Progenitor cell of endocrine pancreas (in vitro differentiated cells): ENCODE data around the gene CDH26. TPM values are rescaled to one million over a fixed set of nuclear protein-coding genes. Genes with fewer than 3 reads are reported as not detected.

Source experiments
- DNase-seq: peaks from one replicate; pipeline ENCODE4 v3.0.0; 2021; ENCODE audit warnings: low spot score; ENCODE audit not compliant: unreplicated experiment
- H3K27ac Mint-ChIP-seq: 2 replicates; pipeline ENCODE4 v1.8.0; 2021; ENCODE audit warnings: mild to moderate bottlenecking, moderate library complexity, mixed read lengths
- H3K27me3 Mint-ChIP-seq: 2 replicates; pipeline ENCODE4 v1.8.0; 2021; ENCODE audit warnings: mixed read lengths
- H3K36me3 Mint-ChIP-seq: 2 replicates; pipeline ENCODE4 v1.8.0; 2022; ENCODE audit warnings: mixed read lengths; ENCODE audit not compliant: insufficient read depth
- H3K4me1 Mint-ChIP-seq: 2 replicates; pipeline ENCODE4 v1.8.0; 2021; ENCODE audit warnings: low read depth, mixed read lengths
- H3K4me3 Mint-ChIP-seq: 2 replicates; pipeline ENCODE4 v1.8.0; 2021; ENCODE audit warnings: low read depth, mild to moderate bottlenecking, moderate library complexity, mixed read lengths
- H3K9me3 Mint-ChIP-seq: 2 replicates; pipeline ENCODE4 v1.8.0; 2021; ENCODE audit warnings: low read depth, mixed read lengths
- total RNA-seq: library from RNA; stranded (reverse); gene quantifications from 2 replicates; pipeline ENCODE4 v1.2.1, GENCODE V29; 2021
- TF ChIP-seq, protein P1 (sequence below): fragments of 200-600 bp; sonication (generic); IDR thresholded peaks from one replicate; pipeline ENCODE4 v1.5.0; 2021; ENCODE audit warnings: antibody characterized with exemption, mild to moderate bottlenecking; ENCODE audit not compliant: unreplicated experiment

The CDH26 gene
- total RNA-seq, 1 donor from 2014 or later = 17.1 TPM

DNA sequence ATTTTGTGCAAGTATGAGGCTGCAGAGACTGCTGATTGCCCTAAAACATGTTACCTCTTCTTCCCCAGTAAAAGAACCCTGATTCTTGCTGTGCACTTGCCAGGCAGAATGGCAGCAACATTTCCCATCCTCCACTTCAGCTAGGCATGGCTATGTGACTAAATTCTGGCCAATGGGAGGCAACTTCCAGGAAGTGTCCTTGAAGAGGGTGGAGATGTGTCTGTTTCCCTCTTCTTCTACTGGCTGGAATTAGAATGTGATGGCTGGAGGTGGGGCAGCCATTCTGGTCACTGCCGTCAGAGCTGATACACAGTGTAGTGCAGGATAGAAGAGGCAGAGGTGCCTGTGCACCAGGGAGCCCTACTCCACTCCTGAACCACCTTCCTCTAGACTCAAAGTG lies 64.6 kb downstream of the CDH26 start:
- Mint-ChIP-seq H3K27me3 (peaks cover 3% of the 10 kb centered on the region), H3K4me3 (no peak overlapping the region), H3K9me3 (no peaks in the 10 kb centered on the region), H3K4me1 (no peaks in the 10 kb centered on the region), H3K27ac (no peak overlapping the region), H3K36me3 (peaks cover 1% of the 10 kb centered on the region)
- TF ChIP-seq, protein P1, sequence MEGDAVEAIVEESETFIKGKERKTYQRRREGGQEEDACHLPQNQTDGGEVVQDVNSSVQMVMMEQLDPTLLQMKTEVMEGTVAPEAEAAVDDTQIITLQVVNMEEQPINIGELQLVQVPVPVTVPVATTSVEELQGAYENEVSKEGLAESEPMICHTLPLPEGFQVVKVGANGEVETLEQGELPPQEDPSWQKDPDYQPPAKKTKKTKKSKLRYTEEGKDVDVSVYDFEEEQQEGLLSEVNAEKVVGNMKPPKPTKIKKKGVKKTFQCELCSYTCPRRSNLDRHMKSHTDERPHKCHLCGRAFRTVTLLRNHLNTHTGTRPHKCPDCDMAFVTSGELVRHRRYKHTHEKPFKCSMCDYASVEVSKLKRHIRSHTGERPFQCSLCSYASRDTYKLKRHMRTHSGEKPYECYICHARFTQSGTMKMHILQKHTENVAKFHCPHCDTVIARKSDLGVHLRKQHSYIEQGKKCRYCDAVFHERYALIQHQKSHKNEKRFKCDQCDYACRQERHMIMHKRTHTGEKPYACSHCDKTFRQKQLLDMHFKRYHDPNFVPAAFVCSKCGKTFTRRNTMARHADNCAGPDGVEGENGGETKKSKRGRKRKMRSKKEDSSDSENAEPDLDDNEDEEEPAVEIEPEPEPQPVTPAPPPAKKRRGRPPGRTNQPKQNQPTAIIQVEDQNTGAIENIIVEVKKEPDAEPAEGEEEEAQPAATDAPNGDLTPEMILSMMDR = no peak
- DNase-seq = no peak

DNA sequence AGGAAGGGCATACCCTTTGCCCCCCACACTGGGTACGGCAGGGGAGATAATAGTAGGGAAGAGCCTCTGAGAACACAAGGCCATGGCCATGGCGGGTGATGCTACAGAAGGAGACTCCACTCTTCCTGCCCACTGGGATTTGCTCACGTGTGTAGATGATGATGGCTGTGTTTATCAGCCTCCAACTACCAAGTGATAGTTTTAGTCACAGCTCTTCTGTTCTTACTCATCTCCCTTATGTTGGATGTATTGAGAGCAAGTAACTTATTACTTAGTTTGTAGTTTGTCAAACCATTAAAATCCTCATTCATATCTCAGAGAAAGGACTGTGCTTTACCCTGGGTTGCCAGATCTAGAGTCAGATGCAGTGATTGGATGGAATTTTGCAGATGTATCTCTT lies 66.0 kb downstream of the CDH26 start:
- TF ChIP-seq, protein P1 = no peak
- no peaks in the 10 kb centered on the region for H3K4me1 Mint-ChIP-seq
- no peak overlapping the region for H3K27ac Mint-ChIP-seq
- no peak overlapping the region for H3K4me3 Mint-ChIP-seq
- H3K9me3 Mint-ChIP-seq = no peaks in the 10 kb centered on the region
- H3K27me3 Mint-ChIP-seq = peaks cover 7% of the 10 kb centered on the region
- peaks cover 1% of the 10 kb centered on the region for H3K36me3 Mint-ChIP-seq
- DNase-seq = no peak

DNA sequence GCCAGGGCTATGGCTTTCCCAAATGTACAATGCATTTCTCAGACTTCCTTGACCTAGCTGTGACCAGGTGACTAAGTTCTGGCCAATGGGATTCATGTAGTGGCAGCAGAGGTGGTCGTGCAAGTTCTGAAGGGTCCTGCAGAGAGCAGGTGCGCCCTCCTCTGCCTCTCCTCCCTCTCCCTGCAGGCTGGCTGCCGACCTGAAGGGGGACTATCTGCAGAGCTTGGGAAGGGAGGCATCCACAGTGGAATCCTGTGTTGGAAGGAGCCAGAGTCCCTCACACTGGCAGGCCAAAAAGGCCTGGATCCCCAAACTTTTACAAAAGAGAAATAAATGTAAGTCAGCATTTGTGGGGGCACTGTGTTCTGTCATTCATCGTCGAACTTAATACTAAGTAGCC lies 66.6 kb downstream of the CDH26 start:
- no peak for DNase-seq
- TF ChIP-seq, protein P1 = no peak
- no peaks in the 10 kb centered on the region for H3K4me1 Mint-ChIP-seq
- H3K4me3 Mint-ChIP-seq = no peak overlapping the region
- peaks cover 1% of the 10 kb centered on the region for H3K36me3 Mint-ChIP-seq
- no peaks in the 10 kb centered on the region for H3K9me3 Mint-ChIP-seq
- H3K27ac Mint-ChIP-seq = no peak overlapping the region
- H3K27me3 Mint-ChIP-seq = peaks cover 7% of the 10 kb centered on the region

DNA sequence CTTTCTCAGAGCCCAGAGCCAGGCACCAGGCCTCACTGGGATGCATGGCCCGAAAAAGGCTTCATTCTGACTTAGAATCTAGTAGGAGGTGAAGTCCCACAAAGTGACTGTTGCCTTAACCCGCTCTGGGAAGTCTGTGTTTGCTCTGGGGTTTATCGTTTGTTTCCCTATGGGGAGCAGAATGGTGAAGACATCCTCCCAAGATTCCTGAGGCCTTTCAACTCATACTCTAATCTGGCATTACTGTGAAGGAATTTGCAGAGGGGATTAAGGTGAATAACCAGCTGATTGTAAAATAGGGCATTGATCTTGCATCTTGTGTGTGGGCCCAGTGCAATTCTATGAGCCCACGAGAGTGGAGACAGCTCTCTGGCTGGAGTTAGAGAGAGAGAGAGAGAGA lies 67.8 kb downstream of the CDH26 start:
- peaks cover 1% of the 10 kb centered on the region for H3K36me3 Mint-ChIP-seq
- no peak for DNase-seq
- no peak overlapping the region for H3K27ac Mint-ChIP-seq
- no peaks in the 10 kb centered on the region for H3K9me3 Mint-ChIP-seq
- TF ChIP-seq, protein P1 = no peak
- no peaks in the 10 kb centered on the region for H3K4me1 Mint-ChIP-seq
- H3K4me3 Mint-ChIP-seq = no peak overlapping the region
- peaks cover 7% of the 10 kb centered on the region for H3K27me3 Mint-ChIP-seq

DNA sequence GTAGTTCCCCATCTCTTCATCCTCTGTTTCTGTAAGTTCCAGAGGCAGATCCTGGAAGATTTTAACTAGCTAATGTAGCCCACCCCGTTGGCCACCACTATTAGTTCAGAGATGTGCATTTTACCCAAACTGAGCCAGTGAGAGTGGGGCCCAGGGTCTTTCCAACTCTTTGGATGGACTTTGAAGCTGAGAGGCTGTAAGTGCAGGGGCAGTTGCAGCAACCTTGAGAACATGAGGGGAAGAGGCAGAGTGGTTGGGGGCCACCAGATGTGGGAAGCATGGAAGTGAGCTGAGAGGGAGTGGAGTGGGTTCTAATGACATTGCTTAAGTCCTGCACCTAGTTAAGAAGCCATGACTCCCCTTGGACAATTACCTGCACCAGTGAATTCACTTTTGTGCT lies 72.2 kb downstream of the CDH26 start:
- Mint-ChIP-seq H3K9me3 (no peaks in the 10 kb centered on the region), H3K27ac (no peak overlapping the region), H3K4me3 (no peak overlapping the region), H3K27me3 (peaks cover 10% of the 10 kb centered on the region), H3K36me3 (peaks cover 1% of the 10 kb centered on the region), H3K4me1 (peaks cover 21% of the 10 kb centered on the region)
- TF ChIP-seq, protein P1 = no peak
- no peak for DNase-seq

DNA sequence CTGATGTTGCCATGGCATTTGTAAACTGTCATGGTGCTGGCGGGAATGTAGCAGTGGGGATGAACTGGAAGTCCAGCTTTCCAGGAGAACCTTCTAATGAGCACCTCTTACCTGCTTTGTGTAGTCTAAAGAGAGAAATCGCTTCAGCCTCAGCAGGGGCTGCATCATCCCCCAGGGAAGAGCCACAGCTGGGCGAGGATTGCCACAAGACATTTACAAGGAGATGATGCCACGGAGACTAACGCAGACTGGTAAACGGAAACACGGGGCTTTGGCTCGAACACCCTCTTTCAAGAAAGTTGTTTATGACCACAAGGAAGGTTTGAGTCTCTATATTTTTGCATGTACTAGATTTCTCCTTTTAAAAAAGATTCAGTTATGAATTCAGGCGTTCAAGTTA lies 72.9 kb downstream of the CDH26 start:
- no peak overlapping the region for H3K4me3 Mint-ChIP-seq
- TF ChIP-seq, protein P1 = no peak
- no peaks in the 10 kb centered on the region for H3K9me3 Mint-ChIP-seq
- DNase-seq = no peak
- peaks cover 10% of the 10 kb centered on the region for H3K27me3 Mint-ChIP-seq
- H3K36me3 Mint-ChIP-seq = peaks cover 1% of the 10 kb centered on the region
- H3K27ac Mint-ChIP-seq = no peak overlapping the region
- peaks cover 24% of the 10 kb centered on the region for H3K4me1 Mint-ChIP-seq
